Astrocyte (in vitro differentiated cells and primary cell): Measurements from ENCODE around the gene DOCK2.

ENCODE experiments used
- EZH2 ChIP-seq: IDR thresholded peaks from 2 replicates; pipeline ENCODE4 v1.6.1; 2012; ENCODE audit warnings: mild to moderate bottlenecking, low read length, inconsistent platforms; ENCODE audit not compliant: insufficient read depth
- TF ChIP-seq, protein P1 (sequence below): IDR thresholded peaks from 2 replicates; pipeline ENCODE4 v1.5.1; 2011; ENCODE audit warnings: low read depth, mild to moderate bottlenecking, inconsistent platforms, low read length, moderate library complexity; ENCODE audit not compliant: insufficient read depth

DNA sequence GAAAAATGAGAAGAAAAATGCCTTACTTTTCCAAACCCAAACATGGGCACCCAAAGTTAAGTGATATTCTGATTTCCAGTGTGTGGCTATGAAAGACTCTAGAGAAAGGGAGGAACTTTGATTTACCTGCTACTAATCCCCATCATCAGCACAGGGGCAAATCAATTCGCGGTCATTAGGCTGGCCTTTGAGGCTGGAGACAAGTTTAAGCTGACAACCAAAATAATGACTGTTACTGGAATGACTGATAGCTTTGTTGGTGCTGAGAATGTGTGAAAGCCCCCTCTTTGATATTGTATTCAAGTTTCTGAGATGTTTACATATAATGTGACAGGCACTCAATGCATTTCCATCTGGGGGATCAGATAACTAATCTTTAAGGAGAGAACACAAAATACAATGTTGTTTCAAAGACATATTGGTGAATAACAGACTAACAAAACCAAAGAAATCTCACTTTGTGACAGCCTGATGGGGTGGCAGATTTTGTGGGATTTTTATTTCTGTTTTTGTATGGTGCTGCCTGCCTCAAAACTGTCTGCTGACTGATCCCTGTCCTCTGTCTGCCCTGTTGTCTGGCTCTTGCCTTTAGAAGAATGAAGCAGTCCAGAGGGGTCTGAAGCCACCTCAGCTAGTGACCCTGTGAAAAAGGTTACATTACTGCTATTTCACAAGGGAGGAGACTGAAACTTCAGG is 355.9 kb downstream of the DOCK2 start:
- TF ChIP-seq, protein P1, sequence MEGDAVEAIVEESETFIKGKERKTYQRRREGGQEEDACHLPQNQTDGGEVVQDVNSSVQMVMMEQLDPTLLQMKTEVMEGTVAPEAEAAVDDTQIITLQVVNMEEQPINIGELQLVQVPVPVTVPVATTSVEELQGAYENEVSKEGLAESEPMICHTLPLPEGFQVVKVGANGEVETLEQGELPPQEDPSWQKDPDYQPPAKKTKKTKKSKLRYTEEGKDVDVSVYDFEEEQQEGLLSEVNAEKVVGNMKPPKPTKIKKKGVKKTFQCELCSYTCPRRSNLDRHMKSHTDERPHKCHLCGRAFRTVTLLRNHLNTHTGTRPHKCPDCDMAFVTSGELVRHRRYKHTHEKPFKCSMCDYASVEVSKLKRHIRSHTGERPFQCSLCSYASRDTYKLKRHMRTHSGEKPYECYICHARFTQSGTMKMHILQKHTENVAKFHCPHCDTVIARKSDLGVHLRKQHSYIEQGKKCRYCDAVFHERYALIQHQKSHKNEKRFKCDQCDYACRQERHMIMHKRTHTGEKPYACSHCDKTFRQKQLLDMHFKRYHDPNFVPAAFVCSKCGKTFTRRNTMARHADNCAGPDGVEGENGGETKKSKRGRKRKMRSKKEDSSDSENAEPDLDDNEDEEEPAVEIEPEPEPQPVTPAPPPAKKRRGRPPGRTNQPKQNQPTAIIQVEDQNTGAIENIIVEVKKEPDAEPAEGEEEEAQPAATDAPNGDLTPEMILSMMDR = no peak
- no peak for TF ChIP-seq EZH2
